NCI-H1694 treated with DMSO at 0.1 percent for 48 hours (cell line): ENCODE results near the gene THAP4.
"Not testable (repeated sequence)": the region's sequence is repeated elsewhere in the genome, so short reads cannot be mapped to it uniquely, and the experiment has no call there.

Source experiments
- DNase-seq: peaks from one replicate; lab custom pipeline; 2025; lab: John Stamatoyannopoulos, UW

Gene THAP4

DNA sequence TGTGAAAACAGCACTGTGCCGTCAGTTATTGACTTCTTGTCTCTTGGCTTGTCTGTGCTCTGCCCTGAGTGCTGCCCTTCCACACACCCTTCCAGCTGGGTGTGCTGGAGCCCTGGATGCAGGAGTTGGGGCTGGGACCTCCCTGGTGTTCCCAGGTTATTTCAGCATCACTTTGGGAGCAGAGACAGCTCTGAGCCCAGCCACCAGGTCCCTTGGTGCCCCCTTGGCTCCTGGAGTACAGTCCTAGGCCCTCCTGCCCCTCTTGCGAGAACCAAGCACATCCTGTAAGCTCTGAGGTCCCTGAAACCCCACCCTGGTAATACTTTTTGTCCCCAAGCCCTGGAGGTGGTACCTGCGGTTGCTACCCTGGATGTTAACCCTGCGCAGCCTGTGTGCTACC lies 54.2 kb downstream of the THAP4 start:
- no peak for DNase-seq

DNA sequence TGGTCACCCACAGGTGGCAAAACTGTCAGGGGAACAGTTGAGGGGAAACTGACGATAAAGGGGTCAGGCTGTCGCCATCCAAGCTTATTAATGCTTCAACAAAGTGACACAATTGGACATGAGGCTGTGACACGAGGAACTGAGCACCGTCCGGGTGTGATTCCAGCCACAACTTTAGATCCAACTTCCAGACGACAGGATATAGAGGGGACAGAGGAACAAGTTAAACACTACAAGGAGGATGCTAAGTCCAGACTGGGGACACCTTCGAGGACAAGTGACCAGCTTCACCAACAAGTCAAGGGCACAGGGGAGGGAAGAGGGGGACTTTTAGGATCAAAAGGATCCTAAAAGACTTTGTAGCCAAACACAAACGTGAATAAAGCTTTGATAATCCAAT lies 54.6 kb downstream of the THAP4 start:
- no peak for DNase-seq

DNA sequence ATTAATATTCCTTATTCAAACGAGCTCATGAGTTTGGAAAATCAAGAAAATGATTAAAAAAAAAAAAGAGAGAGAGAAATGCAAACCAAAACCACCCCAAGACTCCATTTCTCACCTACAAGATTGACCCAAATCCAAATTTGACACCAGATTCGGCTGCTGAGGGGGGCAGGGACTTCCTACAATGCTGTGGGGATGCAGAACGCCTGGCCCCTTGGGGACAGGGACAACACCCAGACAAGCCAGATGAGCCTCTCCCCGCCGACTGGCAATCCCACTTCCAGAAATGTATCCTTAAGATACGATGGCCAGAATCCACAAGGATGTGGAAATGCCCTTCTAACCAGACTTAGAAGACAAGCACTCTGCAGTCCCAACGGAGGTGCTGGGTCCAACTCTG lies 57.7 kb downstream of the THAP4 start:
- DNase-seq, result no peak

DNA sequence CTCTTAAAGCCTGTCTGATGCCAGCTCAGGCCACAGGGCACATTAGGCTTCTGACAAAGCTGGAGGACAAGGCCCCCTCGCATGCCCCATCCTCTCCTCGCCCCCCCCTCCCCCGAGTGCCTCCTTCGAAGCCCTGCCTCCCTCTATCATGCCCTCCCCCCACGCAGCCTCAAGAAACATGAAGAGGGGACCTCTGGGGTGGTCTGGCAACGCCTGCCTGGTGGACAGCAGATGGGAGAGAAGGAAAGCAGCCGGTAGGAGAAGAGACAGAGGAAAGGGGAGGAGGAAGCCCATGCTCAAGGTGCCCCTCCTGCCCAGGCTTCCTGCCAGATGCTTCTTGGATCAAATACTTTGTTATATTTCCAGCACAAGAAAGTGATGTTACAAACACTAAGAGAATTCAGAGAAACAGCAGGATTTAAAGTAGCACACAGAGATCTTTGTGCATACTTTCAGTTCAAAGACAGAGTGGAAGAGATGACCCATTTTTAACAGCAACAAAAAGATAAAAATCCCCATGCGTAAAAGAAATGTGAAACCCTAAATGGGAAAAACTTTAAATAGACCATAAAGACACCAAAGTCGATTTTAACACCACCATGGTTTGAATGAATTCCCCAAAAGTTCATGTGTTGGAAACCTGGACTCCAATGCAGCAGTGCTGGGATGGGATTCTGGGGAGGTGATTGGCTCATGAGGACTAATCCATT lies 59.4 kb downstream of the THAP4 start:
- DNase-seq, result no peak

DNA sequence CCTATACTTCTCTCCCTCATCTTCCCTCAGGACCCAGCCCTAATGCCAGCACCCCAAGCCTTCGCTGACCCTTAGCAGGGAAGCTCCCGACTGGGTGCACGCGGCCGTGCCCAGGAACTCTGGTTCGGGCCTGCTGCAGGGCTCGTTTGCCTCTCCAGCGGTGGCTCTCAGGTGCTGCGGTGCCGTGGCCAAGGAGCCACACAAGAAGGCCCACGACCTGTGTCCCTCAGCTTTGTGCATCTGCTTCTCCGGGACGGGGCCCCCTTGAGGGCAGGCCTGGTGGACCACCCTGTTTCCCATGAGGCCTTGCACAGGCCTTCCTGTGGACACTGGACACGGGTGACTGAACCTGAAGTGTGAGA lies 60.7 kb downstream of the THAP4 start:
- no peak for DNase-seq

DNA sequence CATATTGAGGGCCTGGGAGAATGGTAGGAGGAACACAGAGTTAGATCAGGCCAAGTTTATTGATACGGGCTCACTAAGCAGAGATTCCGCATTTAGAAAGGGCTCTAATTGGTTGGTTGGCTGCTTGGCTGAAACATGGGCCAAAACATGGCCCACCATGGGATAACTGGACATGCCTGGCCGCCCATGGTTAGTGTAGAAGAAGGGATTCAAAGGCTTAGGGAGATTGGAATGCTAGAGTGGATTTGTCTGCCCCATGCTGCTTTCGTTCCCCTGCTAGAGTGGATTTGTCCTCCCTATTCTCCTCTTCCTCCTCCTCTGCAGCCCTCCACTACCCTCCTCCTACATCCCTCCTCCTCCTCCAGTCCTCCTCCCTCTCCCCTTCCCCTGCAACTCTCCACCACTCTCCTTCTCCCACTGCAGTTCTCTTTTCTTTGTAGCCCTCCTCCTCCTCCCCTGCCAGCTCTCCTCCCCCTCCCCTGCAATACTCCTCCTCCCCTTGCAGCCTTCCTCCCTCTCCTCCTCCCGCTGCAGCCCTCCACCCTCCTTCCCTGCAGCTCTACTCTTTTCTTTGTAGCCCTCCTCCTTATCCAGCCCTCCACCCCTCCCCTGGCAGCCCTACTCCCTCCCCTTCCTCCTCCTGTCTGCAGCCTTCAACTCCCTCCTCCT lies 61.2 kb downstream of the THAP4 start:
- DNase-seq, result no peak

DNA sequence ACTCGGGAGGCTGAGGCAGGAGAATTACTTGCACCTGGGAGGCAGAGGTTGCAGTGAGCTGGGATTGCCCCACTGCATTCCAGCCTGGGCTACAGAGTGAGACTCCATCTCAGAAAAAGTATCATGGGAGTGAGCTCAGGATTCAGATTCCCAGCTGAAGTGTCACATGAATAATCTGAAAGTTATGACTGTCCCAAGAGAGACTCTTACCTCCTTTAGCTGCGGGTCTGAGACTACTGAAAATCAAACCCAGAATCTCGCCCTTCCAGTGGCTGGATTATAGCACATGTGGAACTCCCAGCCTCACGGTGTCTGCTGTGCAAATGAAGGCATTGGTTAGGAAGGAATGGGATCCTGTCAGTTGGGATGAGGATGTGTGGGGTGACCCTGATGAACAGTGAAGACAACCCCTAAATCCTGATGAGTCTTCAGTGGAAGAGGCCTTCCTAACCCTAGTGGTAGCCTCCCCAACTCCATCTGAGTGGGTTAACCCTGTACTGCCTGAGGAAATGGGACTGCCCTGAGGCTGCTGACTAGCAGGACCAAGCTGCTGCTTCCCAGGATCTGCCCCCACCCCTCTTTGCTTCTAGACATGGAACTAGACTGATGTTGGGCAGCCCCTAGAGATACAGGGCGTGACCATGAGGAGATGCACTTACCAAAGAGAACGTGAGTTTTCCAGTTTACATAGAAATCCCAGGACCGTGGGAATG lies 61.9 kb downstream of the THAP4 start:
- no peak for DNase-seq

DNA sequence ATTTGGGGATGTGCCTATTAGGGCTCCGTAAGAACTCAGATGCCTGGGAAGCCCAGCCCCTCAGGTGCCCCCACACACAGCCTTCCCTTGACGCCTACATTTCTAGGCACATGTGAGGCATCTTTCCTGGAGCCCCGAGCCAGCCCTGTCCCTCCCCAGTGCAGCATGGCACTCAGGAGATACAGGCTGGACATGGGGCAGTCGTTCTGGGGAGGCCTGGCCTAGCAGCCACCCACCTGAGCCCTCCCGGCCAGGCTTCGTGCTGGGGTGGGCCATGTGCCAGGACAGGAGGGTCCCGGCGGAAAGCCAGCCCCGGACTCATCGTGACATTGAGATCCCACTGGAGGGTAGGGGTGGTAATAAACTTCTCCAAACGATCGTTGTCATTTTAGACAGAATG lies 63.2 kb downstream of the THAP4 start:
- no peak for DNase-seq

DNA sequence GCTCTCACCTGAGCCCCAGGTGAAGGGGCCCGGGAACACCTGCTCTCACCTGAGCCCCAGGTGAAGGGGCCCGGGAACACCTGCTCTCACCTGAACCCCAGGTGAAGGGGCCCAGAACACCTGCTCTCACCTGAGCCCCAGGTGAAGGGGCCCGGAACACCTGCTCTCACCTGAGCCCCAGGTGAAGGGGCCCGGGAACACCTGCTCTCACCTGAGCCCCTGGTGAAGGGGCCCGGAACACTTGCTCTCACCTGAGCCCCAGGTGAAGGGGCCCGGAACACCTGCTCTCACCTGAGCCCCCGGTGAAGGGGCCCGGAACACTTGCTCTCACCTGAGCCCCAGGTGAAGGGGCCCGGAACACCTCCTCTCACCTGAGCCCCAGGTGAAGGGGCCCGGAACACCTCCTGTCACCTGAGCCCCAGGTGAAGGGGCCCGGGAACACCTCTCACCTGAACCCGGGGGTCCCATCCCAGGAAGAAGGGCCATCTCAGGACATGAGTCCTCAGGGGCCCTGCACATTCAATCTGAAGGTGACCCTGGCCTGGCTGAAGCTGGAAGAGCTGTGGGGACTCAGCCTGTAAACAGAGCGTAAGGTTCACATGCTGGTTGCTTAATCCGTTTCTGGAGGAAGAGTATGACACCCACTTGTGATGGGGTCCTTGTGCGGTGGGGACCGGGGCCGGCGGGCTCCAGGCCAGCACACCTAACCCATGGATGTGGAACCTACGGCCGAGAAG lies 63.9 kb downstream of the THAP4 start:
- not testable (repeated sequence) for DNase-seq

DNA sequence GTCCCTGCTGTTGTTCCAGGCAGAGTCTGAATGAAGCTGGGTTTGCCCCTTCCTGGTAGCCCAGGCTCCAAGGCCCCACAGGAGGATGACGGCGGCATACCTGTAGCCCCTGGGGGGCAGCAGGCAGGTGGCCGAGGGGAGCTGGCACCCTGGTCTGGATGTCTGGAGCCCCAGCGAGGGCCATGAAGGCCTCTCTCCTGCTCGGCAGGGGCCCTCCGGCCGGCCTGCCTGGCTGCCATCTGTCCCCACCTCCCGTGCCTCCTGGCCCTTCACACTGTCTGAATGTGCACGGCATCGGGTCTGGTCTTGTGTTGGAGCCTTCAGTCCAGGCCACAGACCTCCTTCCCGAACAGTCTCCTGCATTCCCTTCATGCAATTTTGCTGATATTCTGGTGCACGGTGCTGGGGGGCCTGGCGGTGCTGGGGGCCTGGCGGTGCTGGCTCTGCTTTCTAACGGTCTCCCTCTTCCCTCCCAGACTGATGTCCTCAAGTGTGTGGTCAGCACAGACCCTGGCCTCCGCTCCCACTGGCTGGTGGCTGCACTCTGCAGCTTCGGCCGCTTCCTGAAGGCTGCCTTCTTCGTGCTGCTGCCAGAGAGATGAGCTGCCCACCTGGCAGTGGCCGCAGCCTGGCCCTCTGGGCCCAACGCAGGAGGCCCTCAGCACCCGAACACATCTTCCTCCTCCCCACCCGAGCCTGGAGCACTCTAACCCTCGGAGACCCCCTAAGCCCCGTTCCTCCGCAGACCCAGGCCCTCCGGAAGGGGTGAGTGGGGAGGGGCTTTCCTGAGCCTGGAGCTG lies 64.9 kb downstream of the THAP4 start:
- DNase-seq, result no peak

DNA sequence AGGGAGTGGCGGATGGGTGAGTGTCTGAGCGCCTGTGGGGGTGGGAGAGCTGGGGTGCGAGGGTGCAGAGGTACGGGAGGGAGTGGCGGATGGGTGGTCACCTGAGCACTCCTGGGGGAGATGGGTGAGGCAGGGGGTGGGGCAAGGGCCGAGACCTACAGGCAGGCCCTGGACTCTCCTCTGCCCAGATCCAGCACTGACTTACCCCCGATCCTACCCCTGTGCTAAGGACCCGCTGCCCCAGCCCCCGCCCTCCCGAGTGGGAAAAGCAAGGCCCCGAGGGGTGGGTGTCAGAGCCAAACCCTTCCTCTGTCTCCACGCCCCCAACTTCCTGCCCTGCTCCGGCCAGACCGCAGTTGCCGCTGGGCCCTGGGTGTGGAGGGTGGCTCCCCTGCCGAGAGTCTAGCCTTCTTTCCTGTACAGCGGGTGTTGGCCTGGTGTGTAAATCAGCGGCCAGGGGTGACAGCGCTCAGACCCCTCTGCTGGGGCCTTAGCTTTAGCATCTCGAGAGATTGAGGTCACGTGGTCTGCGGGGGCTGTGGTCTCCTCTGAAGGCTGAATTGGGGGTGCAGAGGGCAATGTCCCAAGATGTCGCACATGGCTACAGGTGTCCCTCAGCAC lies 65.9 kb downstream of the THAP4 start:
- DNase-seq, result no peak

DNA sequence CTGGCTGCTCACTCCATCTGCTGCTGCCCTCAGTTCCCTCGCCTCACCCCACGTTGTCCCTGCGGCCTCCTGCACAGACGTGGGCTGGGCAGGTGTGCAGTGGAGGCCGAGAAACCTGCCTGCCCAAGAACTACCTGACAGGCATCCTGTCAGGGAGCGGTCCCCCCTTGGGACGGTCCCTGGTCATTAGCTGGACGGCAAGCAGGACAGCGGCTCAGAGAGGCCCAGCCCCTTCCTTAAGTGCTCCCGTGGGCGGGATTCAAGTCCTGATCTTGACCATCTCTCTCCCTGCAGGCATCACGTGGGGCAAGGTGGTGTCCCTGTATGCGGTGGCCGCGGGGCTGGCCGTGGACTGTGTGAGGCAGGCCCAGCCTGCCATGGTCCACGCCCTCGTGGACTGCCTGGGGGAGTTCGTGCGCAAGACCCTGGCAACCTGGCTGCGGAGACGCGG lies 67.1 kb downstream of the THAP4 start:
- no peak for DNase-seq

DNA sequence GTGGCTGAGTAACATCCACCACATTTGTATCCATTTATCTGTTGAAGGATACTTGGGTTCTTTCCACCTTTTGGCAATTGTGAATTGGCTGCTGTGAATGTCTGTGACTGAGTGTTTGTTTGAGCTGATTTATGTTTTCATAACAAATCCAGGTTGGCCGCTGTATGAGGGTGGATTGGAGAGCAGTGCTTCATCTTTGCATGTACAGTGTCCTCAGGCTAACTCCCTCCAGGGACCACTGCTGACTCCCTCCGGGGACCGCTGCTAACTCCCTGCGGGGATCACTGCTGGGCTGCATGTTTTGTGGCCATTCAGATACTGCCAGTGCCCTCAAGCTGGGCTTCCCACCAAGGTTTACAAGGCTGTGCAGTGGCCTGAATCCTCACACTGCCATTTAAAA lies 68.2 kb downstream of the THAP4 start:
- DNase-seq, result no peak

DNA sequence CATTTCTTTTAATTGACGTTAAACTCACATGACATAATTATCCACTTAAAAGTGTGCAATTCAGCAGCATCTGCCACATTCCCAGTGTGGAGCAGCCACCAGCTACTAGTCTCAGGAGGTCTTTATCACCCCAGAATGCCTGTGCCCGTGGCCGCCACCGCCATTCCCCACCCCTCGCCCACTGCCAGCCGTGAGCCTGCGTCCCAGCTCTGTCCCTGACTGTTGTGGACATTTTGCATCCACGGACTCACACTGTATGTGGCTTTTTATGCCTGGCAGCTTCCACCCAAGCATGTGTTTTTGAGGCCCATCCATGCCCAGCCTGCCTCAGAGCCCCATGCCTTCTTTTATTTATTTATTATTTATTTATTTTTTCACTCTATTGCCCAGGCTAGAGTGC lies 69.2 kb downstream of the THAP4 start:
- DNase-seq, result no peak

DNA sequence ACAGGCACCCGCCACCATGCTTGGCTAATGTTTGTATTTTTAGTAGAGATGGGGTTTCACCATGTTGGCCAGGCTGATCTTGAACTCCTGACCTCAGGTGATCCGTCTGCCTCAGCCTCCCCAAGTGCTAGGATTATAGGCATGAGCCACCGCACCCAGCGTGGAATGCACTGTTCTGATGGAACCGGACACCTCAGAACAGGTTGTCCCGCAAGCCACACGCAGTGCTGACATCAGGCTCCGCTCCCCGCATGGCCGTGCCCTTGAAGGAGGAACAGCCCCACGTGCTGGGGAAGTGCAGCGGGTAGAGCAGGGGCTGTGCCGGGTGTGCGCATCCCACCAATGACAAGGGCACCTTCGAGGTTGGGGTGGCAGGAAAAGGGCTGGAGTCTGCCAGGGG lies 69.7 kb downstream of the THAP4 start:
- not testable (repeated sequence) for DNase-seq

DNA sequence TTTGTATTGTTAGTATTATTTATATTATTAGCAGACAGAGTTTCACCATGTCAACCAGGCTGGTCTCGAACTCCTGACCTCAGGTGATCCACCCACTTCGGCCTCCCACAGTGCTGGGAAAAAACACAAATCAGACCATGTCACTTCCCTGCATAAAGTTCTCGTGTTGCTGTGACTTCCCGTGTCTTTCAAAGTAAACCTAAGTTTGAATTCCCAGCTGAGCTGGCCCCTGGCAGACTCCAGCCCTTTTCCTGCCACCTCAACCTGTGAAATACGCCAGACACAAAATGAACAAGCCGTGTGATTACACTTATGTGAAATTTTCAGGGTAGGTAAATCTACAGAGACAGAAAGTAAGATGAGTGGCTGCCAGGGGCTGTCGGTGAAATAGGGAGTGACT lies 70.5 kb downstream of the THAP4 start:
- no peak for DNase-seq

DNA sequence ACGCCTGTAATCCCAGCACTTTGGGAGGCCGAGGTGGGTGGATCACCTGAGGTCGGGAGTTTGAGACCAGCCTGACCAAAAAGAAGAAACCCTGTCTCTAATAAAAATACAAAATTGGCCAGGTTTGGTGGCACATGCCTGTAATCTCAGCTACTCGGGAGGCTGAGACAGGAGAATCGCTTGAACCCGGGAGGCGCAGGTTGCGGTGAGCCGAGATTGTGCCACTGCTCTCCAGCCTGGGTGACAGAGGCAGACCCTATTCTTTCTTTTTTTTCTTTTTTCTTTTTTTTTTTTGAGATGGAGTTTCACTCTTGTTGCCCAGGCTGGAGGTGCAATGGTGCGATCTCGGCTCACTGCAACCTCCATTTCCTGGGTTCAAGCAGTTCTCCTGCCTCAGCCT lies 70.9 kb downstream of the THAP4 start:
- not testable (repeated sequence) for DNase-seq

DNA sequence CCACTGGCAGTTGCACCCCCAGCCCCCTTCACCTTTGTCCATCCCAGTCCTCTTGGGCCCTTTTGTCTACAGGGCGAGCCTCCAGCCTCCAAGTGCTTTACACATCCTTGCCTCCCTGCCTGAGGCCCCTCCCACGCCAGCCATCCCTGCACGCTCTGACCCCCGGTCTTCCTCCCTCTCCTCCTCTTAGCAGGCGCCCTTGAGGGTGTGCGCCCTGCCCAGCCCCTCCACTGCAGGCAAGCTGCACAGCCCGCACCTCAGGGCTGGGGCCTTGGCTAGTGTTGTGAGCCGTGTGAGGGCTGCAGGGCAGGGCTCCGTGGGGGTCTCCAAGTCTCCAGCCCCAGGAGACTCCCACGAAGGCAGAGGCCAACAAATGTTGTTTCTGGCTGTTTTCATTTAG lies 71.5 kb downstream of the THAP4 start:
- no peak for DNase-seq

DNA sequence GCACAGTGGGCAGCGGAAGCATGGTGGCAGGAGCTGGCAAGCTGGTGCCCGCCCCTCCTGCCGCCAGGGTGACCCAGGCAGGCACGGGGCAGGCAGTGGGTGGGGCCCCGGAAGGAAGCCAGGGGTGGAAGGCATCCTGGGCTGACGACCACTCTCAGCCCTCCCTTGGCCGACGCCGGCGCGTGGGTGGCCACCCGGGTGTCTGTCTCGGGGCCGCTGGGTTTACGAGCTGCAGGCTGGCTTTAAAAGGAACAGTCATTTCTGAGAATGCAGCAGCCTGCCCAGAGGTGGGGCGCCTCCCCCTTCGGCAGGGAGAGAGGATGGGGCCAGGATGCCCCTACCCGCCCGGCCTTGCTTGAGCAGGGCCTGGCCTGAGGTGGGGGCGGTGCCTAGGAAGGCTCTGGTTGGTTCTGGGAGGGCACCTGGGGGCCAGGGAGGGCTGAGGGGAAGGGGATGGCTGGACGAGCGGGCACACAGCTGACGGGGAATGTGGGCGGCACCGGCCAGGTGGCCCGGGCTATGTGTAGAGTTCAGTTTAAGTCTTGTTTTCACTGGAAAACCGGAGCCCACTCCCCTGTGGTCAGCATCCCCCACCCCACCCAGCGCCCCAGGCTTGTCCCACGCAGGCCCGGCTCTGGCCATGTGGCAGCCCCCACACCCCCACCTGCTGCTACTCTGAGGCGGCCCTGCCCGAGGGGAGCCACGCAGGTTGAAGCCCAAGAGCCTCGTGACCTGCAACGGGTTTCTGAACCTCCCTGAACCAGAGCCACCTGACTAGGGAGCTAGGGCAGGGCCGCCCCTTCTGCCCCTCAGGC lies 72.2 kb downstream of the THAP4 start:
- DNase-seq, result no peak

DNA sequence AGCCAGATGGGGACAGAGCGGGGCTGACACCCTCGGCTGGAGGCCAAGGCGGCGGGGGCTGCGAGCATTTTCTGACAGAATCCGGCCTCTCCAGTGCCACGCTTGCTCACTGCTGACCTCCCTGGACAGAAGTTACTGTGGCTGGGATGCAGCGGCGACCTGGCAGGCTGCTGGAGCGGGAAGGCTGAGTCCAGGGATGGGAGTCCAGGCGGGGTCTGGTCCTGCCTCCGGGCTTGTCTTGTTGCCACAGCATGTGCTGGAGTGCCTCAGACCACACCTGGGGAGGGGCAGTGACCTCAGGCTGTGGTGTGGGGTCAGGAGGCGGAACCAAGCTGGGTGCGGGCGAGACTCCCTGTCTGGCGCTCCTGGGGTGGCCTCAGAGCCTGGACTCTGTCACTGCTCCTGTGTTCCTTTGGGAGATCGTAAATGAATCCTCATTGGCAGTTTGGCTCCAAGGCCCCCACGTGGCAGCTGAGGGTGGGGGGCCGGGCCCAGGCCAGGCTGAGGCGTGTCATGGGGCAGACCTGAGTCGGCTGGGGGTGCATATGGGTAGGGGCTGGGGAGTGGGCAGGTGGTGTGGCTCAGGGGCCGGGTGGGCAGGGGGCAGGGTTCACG lies 72.9 kb downstream of the THAP4 start:
- DNase-seq, result no peak
